DOHH2 (cell line): Measurements from ENCODE around the gene PTGS1.

Source experiments
- CTCF ChIP-seq: fragments of 200-600 bp; sonication (generic); IDR thresholded peaks from one replicate; pipeline ENCODE4 v1.5.1; 2014; ENCODE audit warnings: antibody characterized with exemption, mild to moderate bottlenecking, low read depth, low read length; ENCODE audit not compliant: poor library complexity, severe bottlenecking
- EZH2phosphoT487 ChIP-seq: fragments of 200-600 bp; sonication (generic); IDR thresholded peaks from 2 replicates; pipeline ENCODE4 v1.6.1; 2017; ENCODE audit warnings: borderline replicate concordance, mild to moderate bottlenecking, antibody characterized with exemption, low read length, moderate library complexity, mixed read lengths

GRCh38 chr9:122337556-122337929 lies 33.3 kb upstream of the PTGS1 start:
- no peak for TF ChIP-seq CTCF
- no peak for TF ChIP-seq EZH2phosphoT487
